ENCODE data around the gene BPIFB4.
"Not testable (repeated sequence)": the region's sequence is repeated elsewhere in the genome, so short reads cannot be mapped to it uniquely, and the experiment has no call there.

The BPIFB4 gene

GRCh38 chr20:33079259-33079658 lies at the start of gene BPIFB4:
Gene BPIFB4 (plus strand): TSS chr20:33079643. CDS start chr20:33081527, 1,884 bp downstream.
- no peak for DNase-seq

DNA sequence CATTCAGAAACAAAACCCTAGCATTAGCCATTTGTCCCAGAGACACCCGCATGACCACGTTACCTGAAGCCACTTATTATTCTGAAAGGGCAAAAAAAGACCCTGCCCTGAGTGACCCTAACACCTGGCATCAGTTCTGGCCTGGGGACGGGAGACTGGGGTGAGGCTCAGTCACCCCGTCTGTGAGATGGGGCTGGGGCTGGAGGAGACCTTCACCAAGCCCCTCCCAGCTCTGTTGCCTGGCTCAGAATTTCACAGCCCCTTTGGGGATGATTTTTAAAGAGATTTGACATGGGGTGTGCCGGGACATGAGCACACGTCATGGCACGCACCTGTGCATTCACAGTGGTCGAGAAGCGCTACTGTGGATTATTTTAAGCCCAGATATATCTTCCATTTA lies 49.4 kb upstream of the BPIFB4 start:
- no peak for DNase-seq

DNA sequence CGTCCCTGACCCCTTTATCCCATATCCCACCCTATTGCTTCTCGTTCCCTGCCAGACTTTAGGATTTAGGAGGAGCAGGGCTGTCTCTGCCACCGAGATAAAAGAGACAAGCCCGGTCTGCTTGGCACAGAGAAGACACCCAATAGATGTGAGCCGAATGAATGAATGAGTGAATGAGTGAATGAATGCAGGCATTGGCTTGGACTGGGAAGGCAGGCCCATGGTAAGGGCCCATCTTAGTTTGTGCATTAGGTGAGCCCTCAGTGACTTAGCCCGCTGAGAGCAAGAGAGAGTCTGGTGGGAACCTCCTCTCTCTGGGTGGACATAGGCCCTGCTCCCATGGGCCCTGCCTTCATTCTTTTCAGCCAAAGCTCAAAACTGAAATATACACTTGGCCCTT lies 48.9 kb upstream of the BPIFB4 start:
- DNase-seq, result no peak

- DNase-seq, result no peak
These were observed 47.9 kb upstream of the BPIFB4 start, which contains the start of gene BPIFB6 for GRCh38 chr20:33031531-33031930. Gene BPIFB6 (plus strand): TSS chr20:33031648. CDS start chr20:33031648, 0 bp downstream.

DNA sequence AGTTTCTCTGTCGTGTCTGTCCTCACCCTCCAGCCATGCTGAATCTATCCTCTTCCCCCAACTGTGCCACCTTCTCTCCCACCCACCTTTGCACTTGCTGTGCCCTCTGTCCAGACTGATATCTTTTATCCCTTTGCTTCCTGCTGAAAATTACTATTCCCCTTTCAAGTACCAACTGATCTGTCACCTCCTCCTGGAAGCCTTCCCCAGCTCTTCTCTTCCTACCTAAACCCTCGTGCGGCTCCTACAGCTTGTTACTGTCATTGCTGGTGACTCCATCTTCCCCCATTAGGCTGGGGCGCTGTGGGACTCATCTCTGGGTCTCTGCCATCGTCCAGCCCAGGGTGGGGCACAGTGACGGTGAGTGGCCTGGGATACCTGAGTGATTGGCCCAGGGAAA lies 46.9 kb upstream of the BPIFB4 start:
- DNase-seq, result no peak

- no peak for DNase-seq
These were observed 46.1 kb upstream of the BPIFB4 start for GRCh38 chr20:33033381-33033780.

- no peak for DNase-seq
These were observed 45.3 kb upstream of the BPIFB4 start for GRCh38 chr20:33034115-33034514.

DNA sequence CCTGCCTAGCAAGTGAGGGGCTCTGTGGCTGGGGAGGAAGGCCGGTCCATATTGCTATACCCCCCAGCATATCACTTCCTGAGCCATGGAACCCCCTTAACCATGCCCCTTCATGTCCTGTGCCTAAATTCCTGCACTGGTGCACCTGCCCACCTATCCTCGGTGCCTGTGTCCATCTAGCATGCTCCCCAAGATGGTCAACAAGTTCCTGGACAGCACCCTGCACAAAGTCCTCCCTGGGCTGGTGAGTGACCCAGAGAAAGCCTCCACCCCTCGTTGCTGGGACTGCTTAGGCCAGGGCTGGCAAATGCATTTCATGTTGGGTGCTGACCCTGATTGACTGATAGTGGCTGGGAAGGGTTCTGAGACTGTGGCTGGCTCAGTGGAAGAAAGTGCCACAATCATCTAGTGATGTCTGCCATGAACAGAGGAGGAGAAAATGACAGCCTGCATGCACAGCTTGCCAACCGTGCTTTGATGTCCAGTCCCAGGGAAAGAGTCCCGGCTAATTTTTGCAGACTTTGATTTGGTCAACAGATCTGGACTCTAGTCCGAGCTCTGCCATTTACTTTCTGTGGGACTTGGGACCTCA lies 44.4 kb upstream of the BPIFB4 start:
- DNase-seq, result no peak

DNA sequence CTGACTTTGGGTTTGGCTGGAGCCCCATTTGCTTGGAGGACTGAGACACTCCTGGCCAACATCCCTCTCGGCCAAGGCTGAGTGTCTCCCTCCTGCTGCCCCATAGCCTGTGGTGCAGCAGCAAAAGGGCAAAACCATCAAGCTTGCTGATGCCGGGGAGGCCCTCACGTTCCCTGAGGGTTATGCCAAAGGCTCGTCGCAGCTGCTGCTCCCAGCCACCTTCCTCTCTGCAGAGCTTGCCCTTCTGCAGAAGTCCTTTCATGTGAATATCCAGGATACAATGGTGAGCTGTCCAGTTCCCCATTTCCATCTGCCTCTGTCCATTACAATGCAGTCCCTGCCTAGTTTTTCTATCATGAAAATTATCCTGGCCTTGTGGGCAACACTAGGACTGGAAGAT lies 42.0 kb upstream of the BPIFB4 start:
- DNase-seq, result no peak

DNA sequence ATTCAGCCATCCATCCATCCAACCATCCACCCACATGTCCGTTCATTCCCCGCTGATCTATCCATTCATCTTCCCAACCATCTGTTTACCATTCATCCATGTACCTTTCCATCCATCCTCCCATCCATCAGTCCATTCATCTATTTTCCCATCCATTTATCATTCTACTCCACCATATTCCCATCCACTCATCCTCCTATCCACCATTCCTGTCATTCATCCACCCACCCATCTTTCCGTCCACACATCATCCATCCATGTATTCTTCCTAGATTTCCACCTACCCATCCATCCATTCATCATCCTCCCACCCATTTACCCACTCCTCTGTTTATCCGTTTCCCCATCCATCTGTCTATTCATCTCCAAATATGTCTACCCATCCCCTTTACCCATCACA lies 41.2 kb upstream of the BPIFB4 start:
- no peak for DNase-seq

DNA sequence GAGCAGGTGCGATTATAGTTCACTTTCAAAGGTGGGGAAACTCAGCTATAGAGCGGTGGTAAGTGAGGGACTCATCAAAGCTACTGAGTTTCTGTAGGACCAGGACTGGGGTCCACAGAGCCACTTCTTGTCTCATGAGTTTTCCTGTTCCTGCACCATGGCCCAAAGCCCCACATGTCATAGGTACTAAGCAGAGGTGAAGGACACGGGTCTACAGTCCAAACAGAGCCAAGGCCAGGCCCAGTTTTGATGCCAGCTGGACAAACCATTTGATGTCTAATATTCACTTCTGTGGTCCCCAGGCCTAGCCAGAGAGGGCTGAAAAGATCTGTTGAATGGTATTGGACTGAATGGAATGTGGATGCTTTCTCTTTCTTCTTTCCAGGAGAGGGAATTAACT lies 37.0 kb upstream of the BPIFB4 start:
- DNase-seq, result no peak

GRCh38 chr20:33042983-33043730 lies 36.3 kb upstream of the BPIFB4 start:
- DNase-seq, result no peak

- no peak for DNase-seq
These were observed 35.7 kb upstream of the BPIFB4 start for GRCh38 chr20:33043731-33044181.

DNA sequence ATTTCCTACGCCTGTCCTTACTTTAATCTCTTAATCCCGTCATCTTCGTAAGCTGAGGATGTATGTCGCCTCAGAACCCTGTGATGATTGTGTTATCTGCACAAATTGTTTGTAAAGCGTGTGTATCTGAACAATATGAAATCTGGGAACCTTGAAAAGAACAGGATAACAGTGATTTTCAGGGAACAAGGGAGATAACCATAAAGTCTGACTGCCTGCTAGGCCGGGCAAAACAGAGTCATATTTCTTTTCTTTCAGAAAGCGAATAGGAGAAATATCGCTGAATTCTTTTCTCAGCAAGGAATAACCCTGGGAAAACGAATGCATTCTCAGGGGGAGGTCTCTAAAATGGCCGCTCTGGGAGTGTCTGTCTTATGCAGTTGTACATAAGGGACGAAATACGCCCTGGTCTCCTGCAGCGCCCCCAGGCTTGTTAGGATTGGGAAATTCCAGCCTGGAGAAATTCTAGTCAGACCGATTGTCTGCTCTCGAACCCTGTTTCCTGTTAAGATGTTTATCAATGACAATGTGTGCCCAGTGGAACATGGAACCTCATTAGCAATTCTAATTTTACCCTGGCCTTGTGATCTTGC lies 34.2 kb upstream of the BPIFB4 start:
- not testable (repeated sequence) for DNase-seq

DNA sequence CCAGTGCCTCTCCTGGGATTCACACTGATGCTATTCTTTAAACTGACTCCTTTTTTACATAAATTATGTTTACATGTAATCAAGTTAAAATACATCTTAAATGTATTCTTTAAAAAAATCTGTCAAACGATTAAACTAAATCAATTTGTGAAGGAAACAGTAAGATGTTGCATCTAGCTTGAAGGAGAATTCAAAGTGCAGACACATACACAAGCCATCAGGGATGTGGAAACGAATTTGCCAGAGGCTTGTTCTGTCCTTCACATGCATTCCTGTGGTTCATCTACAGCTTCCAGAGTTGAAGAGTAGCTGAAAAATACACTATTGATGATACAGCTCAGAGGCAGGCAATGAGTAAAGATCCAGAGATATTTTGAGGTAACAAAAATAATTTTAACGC lies 33.0 kb upstream of the BPIFB4 start:
- DNase-seq, result no peak

DNA sequence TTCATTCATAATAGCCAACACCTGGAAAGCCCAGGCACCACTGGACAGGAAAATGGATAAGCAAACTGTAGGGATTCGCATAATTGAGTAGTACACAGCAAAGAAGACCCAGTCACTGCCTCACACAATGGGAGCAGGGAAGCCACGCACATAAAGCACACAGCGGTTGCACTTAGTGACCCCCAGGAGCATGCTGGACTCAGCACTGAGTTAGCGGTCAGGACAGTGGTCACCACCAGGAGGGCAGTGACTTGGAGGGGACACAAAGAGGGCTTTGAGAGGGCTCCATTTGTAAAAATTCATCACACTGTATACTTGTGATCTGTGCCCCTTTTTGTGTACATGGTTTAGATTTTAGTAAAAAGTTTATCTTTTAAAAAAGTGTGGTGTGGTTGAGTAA lies 28.1 kb upstream of the BPIFB4 start:
- DNase-seq, result no peak

- no peak for DNase-seq
These were observed 25.9 kb upstream of the BPIFB4 start, which contains the start of gene BPIFB3 for GRCh38 chr20:33053291-33054106. Gene BPIFB3 (plus strand): TSS chr20:33053903. CDS start chr20:33055436, 1,533 bp downstream.

GRCh38 chr20:33054381-33054780 lies 25.1 kb upstream of the BPIFB4 start:
- no peak for DNase-seq

- no peak for DNase-seq
These were observed 24.7 kb upstream of the BPIFB4 start for GRCh38 chr20:33054791-33055190.

DNA sequence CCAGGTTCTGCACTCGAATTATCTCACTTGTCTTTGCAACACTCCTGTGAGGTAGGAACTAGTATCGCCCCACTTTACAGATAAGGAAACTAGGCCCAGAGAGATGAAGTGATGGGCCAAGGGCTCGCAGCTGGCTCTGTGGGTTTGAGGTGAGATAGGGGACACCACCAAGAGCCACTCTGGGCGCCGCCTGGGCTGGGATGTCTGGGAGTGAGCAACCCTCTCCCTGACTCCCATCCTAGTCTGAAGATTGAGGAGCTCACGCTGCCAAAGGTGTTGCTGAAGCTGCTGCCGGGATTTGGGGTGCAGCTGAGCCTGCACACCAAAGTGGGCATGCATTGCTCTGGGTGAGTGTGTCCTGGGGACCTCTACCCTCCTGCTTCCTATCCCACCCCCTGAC lies 20.3 kb upstream of the BPIFB4 start:
- no peak for DNase-seq

DNA sequence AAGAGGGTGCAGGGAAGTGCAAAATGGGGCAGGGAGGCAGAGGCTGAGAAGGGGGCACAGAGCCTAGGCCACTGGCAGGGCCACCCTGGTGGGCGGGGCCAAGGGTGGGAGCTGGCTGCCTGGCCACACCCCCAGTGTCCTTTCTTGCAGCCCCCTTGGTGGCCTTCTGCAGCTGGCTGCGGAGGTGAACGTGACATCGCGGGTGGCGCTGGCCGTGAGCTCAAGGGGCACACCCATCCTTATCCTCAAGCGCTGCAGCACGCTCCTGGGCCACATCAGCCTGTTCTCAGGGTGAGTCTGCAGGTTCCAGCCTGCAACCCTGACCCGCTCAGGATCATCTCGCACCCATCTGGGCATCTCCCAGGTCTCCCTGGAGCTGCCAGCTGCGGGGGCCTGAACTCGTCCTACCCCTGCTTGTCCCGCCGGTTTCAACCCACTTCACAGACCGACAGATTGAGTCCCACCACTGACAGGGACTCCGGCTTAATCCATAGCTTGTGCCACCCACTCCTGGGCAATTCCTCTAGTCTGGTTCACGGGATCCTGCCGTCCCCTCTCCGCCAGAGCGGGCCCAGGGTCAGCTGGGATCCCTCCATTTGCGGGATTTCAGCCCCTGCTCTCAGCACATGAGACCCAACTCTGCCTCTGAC lies 19.6 kb upstream of the BPIFB4 start:
- DNase-seq, result no peak

DNA sequence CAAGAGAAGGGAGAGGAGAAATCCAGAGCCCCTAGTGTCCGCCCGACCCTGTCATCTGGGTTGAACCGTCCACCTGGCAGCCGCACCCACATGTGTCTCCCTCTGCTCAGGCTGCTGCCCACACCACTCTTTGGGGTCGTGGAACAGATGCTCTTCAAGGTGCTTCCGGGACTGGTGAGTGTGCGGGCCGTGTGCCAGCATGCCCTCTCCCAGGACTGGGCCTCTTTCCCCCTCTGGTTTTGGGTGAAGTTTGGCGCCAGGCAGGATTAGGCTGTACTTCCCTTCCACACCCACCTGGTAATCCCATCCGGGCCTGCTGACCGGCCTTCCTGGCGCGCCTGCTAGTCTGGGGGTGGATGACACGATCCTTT lies 17.8 kb upstream of the BPIFB4 start:
- no peak for DNase-seq

All from NCI-H1092 (cell line).